SU-DHL-6 (cell line): Measurements from ENCODE around the gene NOG.

Experiments used
- EZH2phosphoT487 ChIP-seq: fragments of 200-600 bp; sonication (generic), shearing (Covaris generic); conservative IDR thresholded peaks from 2 replicates; pipeline ENCODE4 v1.6.1; 2018; ENCODE audit warnings: mild to moderate bottlenecking, antibody characterized with exemption, low read length, moderate library complexity, mixed read lengths
- TF ChIP-seq, protein P1 (sequence below): fragments of 200-600 bp; sonication (generic); IDR thresholded peaks from one replicate; pipeline ENCODE4 v1.5.1; 2017; ENCODE audit warnings: antibody characterized with exemption, mild to moderate bottlenecking, low read length, moderate library complexity; ENCODE audit not compliant: insufficient read depth, poor library complexity, severe bottlenecking

DNA sequence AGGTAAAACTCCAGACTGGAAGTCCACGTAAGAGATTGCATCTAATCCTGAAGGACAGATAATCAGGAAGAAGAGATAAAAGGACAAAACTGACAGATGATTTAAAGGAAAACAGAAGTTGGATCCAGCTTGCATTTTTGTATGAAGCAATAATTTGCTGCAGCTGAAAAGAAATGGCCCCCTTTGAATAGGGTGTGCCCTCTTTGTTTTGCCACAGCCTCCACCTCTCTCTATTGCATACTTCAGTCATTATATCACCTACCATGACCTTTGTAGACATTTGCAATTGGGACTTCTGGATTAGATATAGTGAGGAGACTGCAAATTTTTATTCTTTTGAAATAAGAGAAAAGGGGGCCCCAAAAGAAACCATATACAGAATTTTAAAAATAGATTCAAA is 8.1 kb downstream of the NOG start:
- TF ChIP-seq, protein P1, sequence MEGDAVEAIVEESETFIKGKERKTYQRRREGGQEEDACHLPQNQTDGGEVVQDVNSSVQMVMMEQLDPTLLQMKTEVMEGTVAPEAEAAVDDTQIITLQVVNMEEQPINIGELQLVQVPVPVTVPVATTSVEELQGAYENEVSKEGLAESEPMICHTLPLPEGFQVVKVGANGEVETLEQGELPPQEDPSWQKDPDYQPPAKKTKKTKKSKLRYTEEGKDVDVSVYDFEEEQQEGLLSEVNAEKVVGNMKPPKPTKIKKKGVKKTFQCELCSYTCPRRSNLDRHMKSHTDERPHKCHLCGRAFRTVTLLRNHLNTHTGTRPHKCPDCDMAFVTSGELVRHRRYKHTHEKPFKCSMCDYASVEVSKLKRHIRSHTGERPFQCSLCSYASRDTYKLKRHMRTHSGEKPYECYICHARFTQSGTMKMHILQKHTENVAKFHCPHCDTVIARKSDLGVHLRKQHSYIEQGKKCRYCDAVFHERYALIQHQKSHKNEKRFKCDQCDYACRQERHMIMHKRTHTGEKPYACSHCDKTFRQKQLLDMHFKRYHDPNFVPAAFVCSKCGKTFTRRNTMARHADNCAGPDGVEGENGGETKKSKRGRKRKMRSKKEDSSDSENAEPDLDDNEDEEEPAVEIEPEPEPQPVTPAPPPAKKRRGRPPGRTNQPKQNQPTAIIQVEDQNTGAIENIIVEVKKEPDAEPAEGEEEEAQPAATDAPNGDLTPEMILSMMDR: no peak
- TF ChIP-seq EZH2phosphoT487: no peak
